Measurements from ENCODE around the gene SPTLC3.

The SPTLC3 gene

DNA sequence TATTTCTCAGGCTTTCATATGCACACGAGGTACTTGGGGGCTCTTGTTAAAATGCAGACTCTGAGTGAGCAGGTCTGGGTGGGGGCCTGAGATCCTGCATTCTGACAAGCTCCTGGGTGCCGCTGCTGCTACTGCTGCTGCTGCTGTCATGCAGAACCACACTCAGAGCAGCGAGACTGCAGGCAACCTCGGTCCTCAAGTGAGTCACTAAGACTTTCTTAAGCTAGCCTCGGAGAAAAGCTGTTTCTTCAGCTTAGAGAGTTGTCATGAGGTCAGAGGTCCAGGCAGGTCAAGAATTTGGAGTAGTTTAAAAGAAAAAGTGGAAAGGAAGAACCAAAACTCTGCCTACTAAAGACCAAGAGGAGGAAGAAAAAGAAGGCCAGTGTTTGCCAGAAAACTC, 92.9 kb downstream of the SPTLC3 start:
- no peak for DNase-seq

DNA sequence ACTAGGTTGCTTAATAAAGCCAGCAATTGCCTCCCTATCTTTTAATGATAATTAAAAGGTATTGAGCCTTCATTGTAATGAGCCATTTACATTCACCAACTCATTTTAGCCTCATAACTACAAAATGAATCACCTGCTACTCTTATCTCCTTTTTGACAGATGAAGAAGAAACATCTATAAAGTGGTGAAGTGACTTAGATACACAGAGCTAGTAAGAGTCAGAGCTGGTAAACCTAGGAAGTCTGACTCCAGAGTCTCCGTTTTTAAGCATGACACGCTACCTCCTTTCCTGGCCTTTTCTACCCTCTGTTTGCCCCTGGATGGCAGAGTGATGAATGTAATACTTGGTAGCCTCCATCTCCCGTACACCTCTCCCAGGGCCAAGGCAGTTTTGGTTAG, 93.5 kb downstream of the SPTLC3 start:
- no peak for DNase-seq

DNA sequence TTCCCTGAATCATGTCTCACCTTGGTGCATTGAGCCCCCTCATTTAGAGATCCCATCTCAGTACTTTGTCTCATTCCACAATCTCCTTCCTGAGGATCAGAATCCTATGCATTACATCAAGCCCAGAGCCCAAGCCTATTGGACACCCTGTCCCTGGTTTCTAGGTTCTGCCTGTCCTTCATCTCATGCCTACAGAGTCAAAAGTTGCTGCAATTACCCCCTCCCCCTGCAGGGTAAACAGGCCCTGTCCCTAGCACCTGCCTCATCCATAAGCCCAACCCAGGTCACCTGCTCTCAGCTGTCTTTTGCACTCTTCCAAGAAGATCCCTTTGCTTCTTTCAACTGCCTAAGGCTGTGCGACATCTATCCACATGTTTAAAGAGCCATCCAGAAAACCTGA, 93.9 kb downstream of the SPTLC3 start:
- DNase-seq = no peak

DNA sequence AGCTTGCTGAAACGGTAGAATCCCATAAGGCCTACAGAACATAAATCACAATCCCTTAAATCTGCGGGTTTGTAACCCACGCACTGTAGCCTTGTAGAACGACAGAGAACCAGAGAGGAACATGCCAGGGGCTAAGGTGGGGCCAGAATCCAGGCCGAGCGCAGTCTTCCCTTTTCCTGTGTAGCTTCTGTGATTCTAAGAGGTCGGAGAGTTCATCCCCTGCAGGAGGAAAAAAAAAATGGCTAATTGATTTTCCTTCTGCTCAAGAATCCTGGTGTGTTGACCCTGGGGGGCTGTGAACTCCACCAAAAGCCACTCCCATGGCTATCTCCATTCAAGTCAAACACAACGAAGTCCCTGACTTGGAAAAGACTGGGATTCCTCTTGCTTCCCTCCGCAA, 96.3 kb downstream of the SPTLC3 start:
- DNase-seq = peak in 1 of 2 experiments; percentile 60

DNA sequence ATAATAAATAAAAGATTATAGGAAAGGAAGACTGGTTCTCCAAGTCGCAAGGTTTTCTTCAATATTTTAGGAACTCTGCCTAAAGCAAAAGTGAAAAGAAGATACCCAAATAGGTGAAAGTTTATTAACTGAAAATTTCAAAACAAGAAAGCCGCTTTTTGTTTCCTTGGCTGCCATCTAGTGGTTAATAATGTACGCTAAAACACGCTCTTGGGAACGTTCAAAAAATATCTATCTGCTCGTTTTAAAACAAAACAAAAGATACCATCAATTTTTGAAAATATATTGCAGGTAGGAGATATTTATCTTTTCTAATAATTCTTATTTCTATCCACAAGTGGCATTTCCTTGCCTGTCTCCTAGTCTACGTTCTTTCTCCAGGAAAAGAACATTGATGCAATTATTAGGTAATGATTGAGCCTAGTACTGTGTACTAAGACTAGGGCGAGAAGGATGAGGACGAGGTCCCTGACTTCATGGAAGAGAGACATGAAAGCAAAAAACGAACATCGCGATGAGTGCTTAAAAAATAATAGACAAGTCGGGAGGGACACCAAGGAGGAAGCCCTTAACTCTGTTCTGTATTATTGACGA, 97.2 kb downstream of the SPTLC3 start:
- peak in 1 of 2 experiments; percentile 55 for DNase-seq

DNA sequence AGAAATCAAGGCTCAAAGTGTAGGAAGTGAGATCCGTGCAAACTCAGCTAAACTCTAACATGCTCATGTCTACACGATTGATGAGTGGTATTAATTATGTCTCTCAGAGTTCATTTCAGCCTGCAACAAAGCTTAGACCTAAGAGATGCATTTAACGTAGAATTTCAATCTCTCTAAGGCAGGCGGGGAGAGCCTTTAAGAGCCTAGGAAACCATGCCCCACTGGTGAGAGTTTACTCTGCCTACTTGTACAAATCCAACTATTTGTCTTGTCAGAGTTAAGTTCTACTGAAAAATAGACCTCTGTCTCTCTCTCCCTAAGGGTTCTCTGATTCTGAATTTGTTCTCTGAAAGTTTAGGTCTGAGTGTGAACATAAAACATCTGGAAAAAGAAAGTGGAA, 100.9 kb downstream of the SPTLC3 start:
- no peak for DNase-seq

DNA sequence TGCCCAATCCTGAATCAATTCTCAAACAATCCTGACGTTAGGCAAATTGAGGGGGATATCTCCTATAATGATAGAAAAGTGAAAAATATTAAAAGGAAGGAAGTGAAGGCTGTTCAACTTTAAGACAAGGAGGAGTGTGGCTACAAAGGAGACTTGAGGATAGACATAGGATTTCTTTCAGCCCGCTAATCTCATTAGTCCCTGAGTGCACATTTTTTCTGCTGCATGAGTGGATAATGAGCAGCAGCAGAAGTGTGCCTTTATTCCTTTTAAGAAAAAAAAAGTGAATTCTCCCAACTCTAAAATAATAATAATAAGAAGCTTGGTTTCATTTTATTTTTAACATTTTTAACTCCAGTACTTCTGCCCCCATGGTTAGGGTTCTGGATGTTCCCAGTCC, 102.0 kb downstream of the SPTLC3 start:
- DNase-seq = peak in 1 of 2 experiments; percentile 57

DNA sequence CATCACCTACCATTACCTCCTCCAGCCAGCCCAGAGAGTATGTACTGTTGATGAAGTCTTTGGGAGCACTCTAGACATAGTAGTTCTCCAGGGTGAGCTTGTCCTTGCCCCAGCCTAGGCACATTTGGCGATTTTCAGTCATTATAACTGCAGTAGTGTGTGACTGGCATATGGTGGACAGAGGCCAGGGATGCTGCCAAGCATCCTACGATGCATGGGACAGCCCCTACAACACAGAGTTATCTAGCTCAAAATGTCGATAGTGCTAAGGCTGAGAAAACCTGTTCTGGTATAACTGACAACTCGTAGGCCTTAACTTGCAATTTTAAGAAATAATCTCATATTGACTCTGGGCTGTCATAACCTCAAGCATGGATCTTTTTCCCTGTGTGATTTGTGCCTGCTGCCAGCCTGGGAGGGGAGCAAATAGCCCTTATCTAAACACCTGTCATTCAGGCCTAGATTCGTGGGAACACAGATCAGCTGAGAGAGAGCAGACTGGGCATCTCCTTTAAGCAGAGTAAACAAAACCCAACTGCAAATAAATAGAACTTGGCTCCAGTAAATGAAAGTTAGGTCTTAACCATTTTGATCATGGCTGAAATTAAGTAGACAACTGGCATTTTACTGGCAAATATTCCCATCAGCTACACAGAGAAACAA, 102.6 kb downstream of the SPTLC3 start:
- DNase-seq = peak in 1 of 2 experiments; percentile 24

DNA sequence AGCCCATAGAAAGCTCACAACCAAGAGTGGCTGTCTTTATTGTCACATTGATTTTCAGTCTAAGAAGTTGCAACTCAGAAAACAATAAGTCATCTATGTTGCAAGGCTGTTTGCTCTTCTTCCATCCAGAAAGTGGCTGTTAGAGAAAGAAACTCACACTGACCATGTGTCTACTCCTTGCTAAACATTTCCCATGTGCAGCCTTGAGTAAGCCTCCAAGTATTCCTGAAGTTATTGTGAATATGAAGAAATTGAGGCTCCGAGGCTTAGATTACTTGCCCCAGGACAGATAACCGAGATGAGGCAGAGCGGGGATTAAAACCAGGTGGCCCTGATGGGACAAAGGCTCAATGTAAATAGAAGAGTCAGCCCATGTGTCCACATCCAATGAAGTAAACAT, 105.0 kb downstream of the SPTLC3 start:
- DNase-seq = no peak

DNA sequence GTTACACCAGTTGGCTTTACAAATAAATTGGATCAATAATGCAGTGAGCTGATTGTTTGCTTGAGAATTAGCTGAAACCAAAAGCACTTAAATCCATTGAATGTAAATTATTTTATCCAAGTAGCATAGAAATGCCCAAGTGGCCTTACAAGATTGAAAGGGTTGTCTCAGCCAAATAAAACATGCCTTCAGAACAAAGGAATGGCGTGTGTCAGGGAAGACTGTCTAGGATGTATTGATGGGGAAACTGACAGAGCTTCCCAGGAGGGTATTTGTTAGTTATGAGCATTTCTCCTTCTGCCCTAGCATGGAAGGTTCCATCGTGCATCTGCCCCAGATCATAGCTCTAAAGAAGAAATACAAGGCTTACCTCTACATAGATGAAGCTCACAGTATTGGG, 108.4 kb downstream of the SPTLC3 start:
- DNase-seq = no peak

DNA sequence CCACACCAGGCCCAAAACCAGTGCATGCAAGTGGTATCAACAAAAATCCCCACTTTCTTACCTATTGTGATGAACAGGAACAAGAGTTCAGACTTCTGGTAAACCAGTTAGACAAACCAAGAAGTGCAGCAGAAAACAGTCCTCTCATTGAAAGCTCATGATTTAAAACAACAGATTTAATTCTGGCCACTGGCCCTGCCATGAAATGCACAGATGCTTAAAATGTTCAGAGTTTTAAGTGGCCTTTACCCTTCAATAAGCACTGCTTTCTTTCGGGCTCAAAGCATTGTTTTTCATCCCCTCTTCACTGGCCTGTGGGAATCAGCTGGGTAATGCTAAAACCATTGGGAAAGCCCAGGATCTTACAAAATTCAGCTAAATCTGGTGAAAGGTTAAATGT, 109.9 kb downstream of the SPTLC3 start:
- no peak for DNase-seq

DNA sequence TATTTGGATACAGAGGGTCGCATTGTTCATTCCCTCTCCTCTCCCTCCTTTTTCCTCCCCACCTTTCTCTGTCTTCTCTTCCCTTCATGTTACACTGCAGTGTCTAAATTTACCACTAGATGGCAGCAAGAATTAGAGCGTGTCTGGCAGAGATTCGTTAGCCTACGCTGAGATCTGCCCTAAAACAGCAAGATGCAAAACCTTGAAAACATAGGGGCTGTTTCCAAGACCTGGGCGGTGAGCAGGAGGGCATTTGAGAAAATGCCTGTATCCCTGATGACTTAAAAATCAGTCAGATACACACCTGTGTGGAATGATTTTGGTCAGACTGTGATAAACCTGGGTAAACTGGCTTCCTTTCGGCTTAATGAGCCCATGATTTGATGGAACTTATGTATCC, 110.8 kb downstream of the SPTLC3 start:
- peak; percentile 74 to 78 for DNase-seq

DNA sequence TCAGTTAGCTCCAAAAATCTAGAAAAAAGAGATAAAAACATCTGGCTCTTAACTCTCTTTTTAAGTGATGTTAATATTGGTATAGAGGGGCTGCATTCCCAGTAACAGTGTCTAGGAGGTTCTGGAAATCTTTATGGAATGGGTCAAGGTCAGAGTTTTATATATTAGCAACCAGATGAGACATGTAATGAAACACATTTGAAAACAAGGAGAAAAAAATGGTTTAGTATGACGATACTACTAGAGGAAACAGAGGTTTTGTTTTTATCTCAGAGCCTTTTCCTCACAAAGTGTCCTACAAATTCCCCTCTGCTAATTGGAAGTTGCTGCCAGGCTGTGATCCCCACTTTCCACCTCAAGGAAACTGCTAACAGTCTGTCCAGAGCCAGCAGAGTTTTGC, 111.7 kb downstream of the SPTLC3 start:
- DNase-seq = no peak

DNA sequence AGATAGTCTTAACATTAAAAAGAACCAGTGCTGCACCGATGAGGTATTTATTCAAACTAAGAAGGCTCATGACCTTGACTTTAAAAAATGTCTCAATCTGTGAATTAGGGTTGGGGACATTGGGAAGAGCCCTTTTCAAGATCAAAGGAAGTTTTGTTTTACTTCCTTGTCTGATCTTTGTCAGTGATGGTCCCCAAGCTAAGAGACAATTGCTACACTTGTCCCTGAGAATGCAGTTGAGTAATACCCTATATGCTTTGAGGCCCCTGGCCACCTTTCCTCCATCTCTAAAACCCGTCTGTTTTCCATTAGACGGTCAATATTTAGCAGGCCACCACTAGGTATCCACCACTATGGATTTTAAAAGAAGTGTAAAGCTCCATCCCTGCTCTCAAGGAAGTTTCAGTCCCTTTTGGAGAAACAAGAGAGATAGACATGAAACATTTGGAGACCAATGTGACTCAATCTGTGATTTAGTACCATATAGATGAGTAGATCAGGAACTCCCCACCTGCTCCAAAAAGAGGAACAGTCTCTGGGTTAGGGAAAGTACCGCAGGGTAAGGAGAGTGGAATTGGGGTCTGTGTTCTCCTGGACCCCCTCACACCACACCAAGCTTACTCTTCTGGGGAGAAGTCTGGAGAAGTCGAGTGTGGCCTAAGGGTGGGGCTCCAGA, 113.2 kb downstream of the SPTLC3 start:
- DNase-seq = no peak

DNA sequence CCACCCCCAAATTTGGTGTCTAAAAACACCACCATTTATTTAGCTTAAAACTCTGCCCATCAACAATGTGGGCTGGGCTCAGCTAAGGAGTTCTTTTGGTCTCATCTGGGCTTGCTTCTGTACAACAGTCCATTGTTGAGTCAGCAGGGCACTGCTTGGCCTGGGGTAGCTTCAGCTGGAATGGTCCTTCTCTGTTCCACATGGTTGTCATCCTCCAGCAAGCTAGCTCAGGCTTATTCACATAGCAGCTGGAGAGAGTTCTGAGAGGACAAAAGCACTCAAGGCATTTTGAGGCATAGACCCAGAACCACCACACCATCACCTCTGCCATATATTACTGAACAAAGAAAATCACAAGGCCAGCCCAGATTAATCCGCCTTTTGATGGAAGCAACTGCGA, 116.7 kb downstream of the SPTLC3 start:
- no peak for DNase-seq

DNA sequence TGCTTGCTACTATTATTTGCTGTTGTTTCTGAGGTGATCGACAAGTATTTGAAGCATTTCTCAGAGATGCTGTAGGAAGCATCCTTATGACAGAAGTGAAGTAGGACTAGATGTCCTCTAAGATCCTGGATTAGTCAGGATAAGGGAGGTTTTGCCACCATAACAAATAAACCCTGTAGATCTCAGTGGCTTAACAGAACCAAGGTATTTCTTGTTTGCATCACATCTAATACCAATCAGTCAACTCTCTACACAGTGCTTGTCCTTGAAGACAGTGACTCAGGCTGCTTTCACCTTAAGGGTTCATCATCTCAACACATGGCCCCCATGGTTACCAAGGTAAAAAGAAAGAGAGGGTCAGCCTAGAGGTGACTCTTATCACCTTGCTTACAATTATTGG, 119.4 kb downstream of the SPTLC3 start:
- DNase-seq = no peak

DNA sequence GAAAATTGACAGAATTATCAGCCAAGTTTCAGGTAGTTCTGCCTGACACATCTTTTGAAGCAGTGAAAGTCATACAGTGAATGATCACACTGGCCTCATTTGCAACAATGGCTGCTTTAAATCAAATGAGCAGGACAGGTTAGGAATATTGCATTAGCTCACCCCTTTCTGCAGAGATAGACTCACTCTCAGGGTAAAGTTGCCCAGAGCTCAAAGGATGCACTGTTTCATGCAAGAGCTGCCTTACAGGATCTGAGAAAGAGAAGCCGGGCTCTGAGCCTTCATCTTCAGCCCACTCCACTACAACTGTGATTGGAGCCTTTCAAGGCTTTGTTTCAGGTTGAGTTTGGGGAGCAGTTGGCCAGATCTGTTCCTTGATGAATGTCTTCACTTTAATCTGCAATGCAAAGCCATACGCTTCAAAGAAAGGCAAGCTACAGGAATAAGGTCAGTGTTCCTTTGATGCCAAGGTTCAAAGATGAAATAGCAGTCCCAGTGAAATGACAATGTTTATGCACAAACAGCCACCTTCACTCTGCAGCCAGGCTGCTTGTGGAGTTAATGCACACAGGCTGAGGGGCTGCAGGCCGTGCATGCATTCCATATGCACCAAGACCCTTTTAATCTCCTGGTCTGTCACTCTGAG, 121.4 kb downstream of the SPTLC3 start:
- no peak for DNase-seq

DNA sequence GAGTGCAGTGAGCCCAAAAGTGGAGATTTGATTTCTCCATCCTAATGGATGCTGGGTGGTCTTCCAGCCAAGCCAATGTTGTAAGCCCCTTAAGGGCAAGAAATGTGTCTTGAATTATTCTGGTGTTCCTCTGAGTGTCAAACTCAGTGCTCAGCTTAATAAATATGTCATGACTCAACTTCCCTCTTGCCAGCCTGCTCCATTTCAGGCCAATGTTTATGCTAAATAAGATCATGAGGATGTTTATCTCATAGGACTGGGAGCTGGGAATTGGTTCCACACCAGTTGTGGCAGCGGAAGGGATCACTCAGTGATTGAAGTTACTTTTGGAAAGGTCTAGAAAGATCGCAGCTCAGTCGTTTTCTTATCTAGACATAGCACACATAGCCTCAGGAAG, 121.9 kb downstream of the SPTLC3 start:
- DNase-seq = no peak

DNA sequence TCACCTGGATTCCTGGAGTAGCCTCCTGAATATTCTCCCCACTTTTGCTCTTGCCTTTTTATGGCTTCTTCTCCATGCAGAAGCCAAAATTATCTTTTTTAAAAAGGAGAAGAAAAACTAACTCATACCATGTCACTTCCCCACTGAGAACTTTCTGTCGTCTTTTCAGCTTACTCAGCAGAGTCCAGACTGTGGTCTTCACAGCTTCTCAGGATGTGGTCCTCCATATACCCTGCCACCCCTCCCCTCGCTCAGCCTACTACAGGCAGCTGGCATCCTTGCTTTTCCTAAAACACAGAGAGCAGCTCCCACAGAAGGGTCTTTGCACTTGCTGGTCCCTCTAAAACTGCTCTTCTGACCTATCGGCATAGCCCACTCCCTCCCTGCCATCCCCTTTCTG, 122.9 kb downstream of the SPTLC3 start:
- DNase-seq = no peak

DNA sequence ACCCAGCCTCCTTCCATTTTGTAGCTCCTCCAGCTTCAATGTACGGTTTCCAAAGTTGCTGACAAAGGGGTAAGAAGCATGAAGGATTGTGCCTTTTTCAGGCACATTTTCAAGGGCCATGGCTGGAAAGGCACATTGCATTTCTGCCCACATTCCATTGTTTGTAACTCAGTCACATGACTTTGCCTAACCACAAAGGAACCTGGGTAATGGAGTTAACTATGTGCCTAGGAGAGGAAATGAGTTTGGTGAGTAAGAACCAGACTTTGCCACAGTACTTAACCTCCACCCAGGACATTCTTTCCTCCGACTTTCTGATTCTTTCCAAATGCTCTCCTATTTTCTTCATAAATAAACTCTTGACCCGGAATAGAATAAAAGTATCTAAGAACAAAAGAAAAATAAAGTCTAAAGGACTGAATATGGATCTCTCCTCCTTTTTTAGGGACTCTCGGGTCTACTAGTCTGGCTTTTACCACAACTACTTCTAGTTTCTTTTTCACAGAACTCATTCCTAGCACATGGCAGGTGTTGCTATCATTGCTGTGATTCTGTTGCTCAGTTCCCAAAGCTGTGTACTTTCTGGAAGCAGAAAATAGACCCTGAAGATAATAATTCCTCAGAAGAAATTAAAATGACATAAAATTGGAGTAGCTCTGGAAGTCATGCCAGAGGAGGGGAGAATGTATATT, 130.8 kb downstream of the SPTLC3 start:
- DNase-seq = no peak

DNA sequence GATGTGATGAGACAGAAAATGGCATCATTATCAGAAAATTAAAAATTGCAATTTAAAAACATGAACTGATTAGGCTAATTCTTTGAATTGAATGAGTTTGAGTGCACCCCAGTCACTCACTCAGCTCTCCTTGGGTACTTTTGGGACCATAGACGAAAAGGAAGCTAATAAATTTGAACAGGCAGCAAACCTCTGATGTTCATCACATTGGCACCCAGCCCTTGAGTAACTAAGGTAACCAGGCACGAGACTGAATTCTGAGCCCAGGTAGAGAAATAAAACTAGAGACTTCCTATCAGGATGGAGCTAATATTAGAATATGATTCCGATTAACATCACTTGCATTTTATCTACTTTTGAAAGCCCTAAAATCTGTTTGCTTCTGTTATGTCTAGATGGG, 131.4 kb downstream of the SPTLC3 start:
- no peak for DNase-seq

DNA sequence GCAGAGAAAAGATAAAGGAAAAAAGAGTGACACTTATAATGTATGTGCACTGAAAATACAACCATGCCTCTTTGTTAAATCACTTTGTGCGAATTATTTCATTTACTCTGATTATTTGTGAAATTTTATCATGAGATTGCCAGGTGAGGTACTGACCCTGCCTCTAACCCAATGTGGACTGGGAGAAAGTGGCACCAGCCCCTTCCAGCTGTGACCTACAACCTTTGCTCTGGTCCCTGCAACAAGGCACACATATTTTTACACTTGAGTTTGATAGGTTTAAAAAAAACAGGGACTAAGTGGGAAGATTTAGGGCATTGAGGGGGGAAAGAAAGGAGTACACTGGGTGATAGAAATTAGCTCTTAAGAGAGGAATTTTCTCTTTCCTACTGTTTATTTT, 132.0 kb downstream of the SPTLC3 start:
- DNase-seq = no peak

DNA sequence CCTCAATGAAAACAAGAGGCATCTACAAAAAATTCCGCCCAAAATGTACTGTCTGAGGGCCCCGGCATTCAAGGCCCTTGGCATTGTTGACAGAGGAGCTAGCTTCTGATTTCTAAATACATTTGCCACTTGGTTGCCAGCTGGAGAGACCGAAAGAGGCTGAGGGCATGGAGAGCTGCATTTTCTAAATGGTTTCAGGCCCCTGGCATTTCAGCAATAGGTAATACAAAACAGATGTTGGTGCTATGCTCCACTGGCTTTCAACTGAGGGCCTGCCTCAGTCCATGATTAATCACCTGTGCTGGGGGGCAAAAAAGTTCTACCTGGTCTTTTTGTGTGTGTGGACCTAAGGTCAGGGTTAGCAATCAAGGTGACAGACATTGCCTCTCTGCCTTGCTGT, 132.8 kb downstream of the SPTLC3 start:
- peak; percentile 50 to 78 for DNase-seq
